PC-3 (cell line): ENCODE data around the gene ATXN7L3. TPM values are rescaled to one million over a fixed set of nuclear protein-coding genes. Genes with fewer than 3 reads are reported as not detected.

ENCODE experiments used
- ATAC-seq: fragments of 200-7000 bp; cut with Tn5 transposase; 2 replicates; pipeline ENCODE4 v1.9.1; 2020; ENCODE audit warnings: mild to moderate bottlenecking, moderate library complexity
- BruUV-seq: library from RNA; stranded (reverse); fragments of 400-500 nt; replicated peaks from 2 replicates; lab custom pipeline; 2021; lab: Mats Ljungman, UMichigan
- CTCF ChIA-PET: fragments of 300-600 bp; sonication (Branson Sonifier 250); formaldehyde crosslinking; loops from one replicate; lab custom pipeline; 2022; ENCODE audit warnings: antibody characterized with exemption; lab: Charles Lee
- POLR2A ChIA-PET: fragments of 300-600 bp; sonication (Branson Sonifier 250); formaldehyde crosslinking; loops from one replicate; lab custom pipeline; 2022; ENCODE audit warnings: antibody characterized with exemption; ENCODE audit not compliant: unreplicated experiment; lab: Charles Lee
- DNase-seq: peaks from one replicate; pipeline ENCODE4 v3.0.0-alpha.2; 2015
- H2AFZ ChIP-seq: fragments of 300-600 bp; sonication (generic); 2 replicates; pipeline ENCODE4 v1.6.0; 2016; ENCODE audit warnings: antibody characterized with exemption, low read length
- H3F3A ChIP-seq: fragments of 300-600 bp; sonication (generic); one replicate; pipeline ENCODE4 v1.6.0; 2017; ENCODE audit warnings: antibody characterized with exemption, low read length, control low read depth, mild to moderate bottlenecking; ENCODE audit not compliant: unreplicated experiment
- H3K27ac ChIP-seq: fragments of 300-600 bp; sonication (generic); 2 replicates; pipeline ENCODE4 v1.5.1; 2016; ENCODE audit warnings: mild to moderate bottlenecking, low read length
- H3K27me3 ChIP-seq: fragments of 300-600 bp; sonication (generic); 2 replicates; pipeline ENCODE4 v1.6.1; 2016; ENCODE audit warnings: low read length, mixed read lengths
- H3K36me3 ChIP-seq: fragments of 300-600 bp; sonication (generic); 2 replicates; pipeline ENCODE4 v1.6.1; 2016; ENCODE audit warnings: low read depth, mixed run types, low read length, mixed read lengths
- H3K4me1 ChIP-seq: fragments of 300-600 bp; sonication (generic); 2 replicates; pipeline ENCODE4 v1.5.1; 2016; ENCODE audit warnings: low read length; ENCODE audit not compliant: insufficient read depth
- H3K4me2 ChIP-seq: fragments of 300-600 bp; sonication (generic); 2 replicates; pipeline ENCODE4 v1.6.0; 2016; ENCODE audit warnings: low read length
- H3K4me3 ChIP-seq: fragments of 300-600 bp; sonication (generic); 2 replicates; pipeline ENCODE4 v1.5.1; 2016; ENCODE audit warnings: mild to moderate bottlenecking, low read length, mixed read lengths
- H3K79me2 ChIP-seq: fragments of 300-600 bp; sonication (generic); 2 replicates; pipeline ENCODE4 v1.6.1; 2017; ENCODE audit warnings: low read length, mixed read lengths
- H3K9ac ChIP-seq: fragments of 300-600 bp; sonication (generic); 2 replicates; pipeline ENCODE4 v1.6.0; 2016; ENCODE audit warnings: mild to moderate bottlenecking, low read length
- H3K9me2 ChIP-seq: fragments of 300-600 bp; sonication (generic); replicated peaks from 2 replicates; pipeline ENCODE4 v1.6.1; 2016; ENCODE audit warnings: mixed run types, low read length, mixed read lengths
- H3K9me3 ChIP-seq: fragments of 300-600 bp; sonication (generic); 2 replicates; pipeline ENCODE4 v1.6.1; 2016; ENCODE audit warnings: low read length, mixed read lengths
- H4K20me1 ChIP-seq: fragments of 300-600 bp; sonication (generic); 2 replicates; pipeline ENCODE4 v1.6.1; 2016; ENCODE audit warnings: low read length, mixed read lengths
- CTCF ChIP-seq: fragments of 300-600 bp; sonication (generic); conservative IDR thresholded peaks from 2 replicates; pipeline ENCODE4 v1.5.1; 2017; ENCODE audit warnings: antibody characterized with exemption, low read depth, mild to moderate bottlenecking, low read length
- EZH2 ChIP-seq: fragments of 300-600 bp; sonication (generic); IDR thresholded peaks from one replicate; pipeline ENCODE4 v1.6.1; 2017; ENCODE audit warnings: antibody characterized with exemption, mild to moderate bottlenecking, low read length; ENCODE audit not compliant: unreplicated experiment
- EZH2phosphoT487 ChIP-seq: fragments of 300-600 bp; sonication (generic); IDR thresholded peaks from 2 replicates; pipeline ENCODE4 v1.6.1; 2018; ENCODE audit warnings: mild to moderate bottlenecking, antibody characterized with exemption, low read length, borderline replicate concordance
- intact Hi-C: fragments of 100-400 bp; cut with micrococcal nuclease; formaldehyde crosslinking; loops from 2 replicates; pipeline ENCODE4 v1.9.0; 2023
- total RNA-seq: library from RNA; depleted of rRNA; stranded (reverse); fragments of >200 nt; gene quantifications from 2 replicates; pipeline ENCODE4 v1.2.3, GENCODE V29; 2014

The ATXN7L3 gene
- total RNA-seq, 1 experiment from 2014 or later = 73.9 TPM

GRCh38 chr17:44207743-44208142, 8.1 kb upstream of the ATXN7L3 start:
- Histone ChIP-seq H4K20me1 (no peaks in the 10 kb centered on the region), H3K79me2 (no peaks in the 10 kb centered on the region), H2AFZ (no peak overlapping the region), H3K4me1 (peaks cover 51% of the 10 kb centered on the region), H3K27ac (peak overlapping the region; percentile 67), H3K36me3 (peaks cover 35% of the 10 kb centered on the region), H3K9me2 (no peaks in the 10 kb centered on the region), H3K9me3 (no peaks in the 10 kb centered on the region), H3K4me3 (no peak overlapping the region), H3K4me2 (no peak overlapping the region), H3K9ac (no peak overlapping the region), H3K27me3 (no peaks in the 10 kb centered on the region), H3F3A (peaks cover 4% of the 10 kb centered on the region)
- BruUV-seq = no TSS peak
- CTCF ChIA-PET = interaction anchor here (0.6 to 1.0 kb wide), 6 partner anchors 11 to 568 kb away, joined by 3 to 13 read pairs (median 5); no protein-coding TSS in a partner anchor
- DNase-seq (no peak), ATAC-seq (no peak)
- POLR2A ChIA-PET = interaction anchor here (0.5 kb wide), 1 partner anchor 8 kb away, joined by 6 read pairs; no protein-coding TSS in a partner anchor
- intact Hi-C loops = no loop called here
- no peak for TF ChIP-seq EZH2

- H3K9me2 ChIP-seq = no peaks in the 10 kb centered on the region
- H3K9ac ChIP-seq = no peak overlapping the region
- no peak overlapping the region for H3K4me3 ChIP-seq
- ATAC-seq (no peak), DNase-seq (no peak)
- ChIA-PET CTCF (interaction anchor here (0.6 kb wide), 1 partner anchor 19 kb away, joined by 6 read pairs; no protein-coding TSS in a partner anchor), POLR2A (no interaction called here)
- intact Hi-C loops = no loop called here
- H3F3A ChIP-seq = peaks cover 4% of the 10 kb centered on the region
- BruUV-seq = no TSS peak
- H3K27me3 ChIP-seq = no peaks in the 10 kb centered on the region
- H3K4me2 ChIP-seq = no peak overlapping the region
- TF ChIP-seq EZH2 = no peak
- no peak for TF ChIP-seq CTCF
- no peak for TF ChIP-seq EZH2phosphoT487
- no peaks in the 10 kb centered on the region for H4K20me1 ChIP-seq
- no peaks in the 10 kb centered on the region for H3K9me3 ChIP-seq
- H2AFZ ChIP-seq = no peak overlapping the region
- no peak overlapping the region for H3K27ac ChIP-seq
- H3K4me1 ChIP-seq = peaks cover 51% of the 10 kb centered on the region
- H3K36me3 ChIP-seq = peaks cover 35% of the 10 kb centered on the region
- no peaks in the 10 kb centered on the region for H3K79me2 ChIP-seq
These were observed 7.6 kb upstream of the ATXN7L3 start for GRCh38 chr17:44207319-44207718.

GRCh38 chr17:44206825-44207155, 7.1 kb upstream of the ATXN7L3 start:
- TF ChIP-seq CTCF (no peak), EZH2 (no peak), EZH2phosphoT487 (no peak)
- Histone ChIP-seq H3K79me2 (no peaks in the 10 kb centered on the region), H3K9me3 (no peaks in the 10 kb centered on the region), H2AFZ (no peak overlapping the region), H3K36me3 (peaks cover 35% of the 10 kb centered on the region), H3K4me2 (no peak overlapping the region), H3F3A (peaks cover 4% of the 10 kb centered on the region), H3K27ac (no peak overlapping the region), H3K9me2 (no peaks in the 10 kb centered on the region), H3K27me3 (no peaks in the 10 kb centered on the region), H3K4me1 (peaks cover 51% of the 10 kb centered on the region), H3K9ac (no peak overlapping the region), H4K20me1 (no peaks in the 10 kb centered on the region), H3K4me3 (no peak overlapping the region)
- ChIA-PET CTCF (interaction anchor here (1.4 kb wide), 1 partner anchor 12 kb away, joined by 3 read pairs; no protein-coding TSS in a partner anchor), POLR2A (no interaction called here)
- ATAC-seq (no peak), DNase-seq (no peak)
- no TSS peak for BruUV-seq
- intact Hi-C loops = no loop called here
